GM23338 (cell line): Measurements from ENCODE around the gene SS18.

Experiments used
- CREB1 ChIP-seq: fragments of 250-450 bp; sonication (Bioruptor Pico); IDR thresholded peaks from 2 replicates; pipeline ENCODE4 v1.5.0; 2020; ENCODE audit warnings: low read depth, mild to moderate bottlenecking, moderate library complexity
- EZH2 ChIP-seq: fragments of 200-600 bp; sonication (generic); IDR thresholded peaks from one replicate; pipeline ENCODE4 v1.8.0; 2017; ENCODE audit warnings: antibody characterized with exemption, mild to moderate bottlenecking, low read depth; ENCODE audit not compliant: unreplicated experiment
- JUNB ChIP-seq: IDR thresholded peaks from one replicate; pipeline ENCODE4 v1.6.1; 2016; ENCODE audit warnings: antibody characterized with exemption; ENCODE audit not compliant: unreplicated experiment
- ZNF114 ChIP-seq: fragments of 250-450 bp; sonication (Bioruptor Pico); IDR thresholded peaks from 2 replicates; pipeline ENCODE4 v1.5.0; 2020; ENCODE audit warnings: mild to moderate bottlenecking, moderate library complexity
- TF ChIP-seq, protein P1 (sequence below), 2 experiments: fragments of 200-600 bp in 1 of 2; sonication (generic) in 1 of 2; conservative IDR thresholded peaks; 2 replicates each; pipeline versions ENCODE4 v1.5.1 to v1.6.1; 2016 to 2017; ENCODE audit warnings: antibody characterized with exemption in 2 of 2, low read depth in 2 of 2, mild to moderate bottlenecking in 2 of 2, moderate library complexity in 1 of 2
- TF ChIP-seq, protein P2 (sequence below): IDR thresholded peaks from one replicate; pipeline ENCODE4 v1.6.1; 2018; ENCODE audit warnings: antibody characterized with exemption; ENCODE audit not compliant: unreplicated experiment

GRCh38 chr18:26089293-26090129 lies 902 bp downstream of the SS18 start:
- no peak for TF ChIP-seq ZNF114 (CRISPR knock-in tag)
- TF ChIP-seq CREB1 (CRISPR knock-in tag) = no peak
- TF ChIP-seq, protein P1, sequence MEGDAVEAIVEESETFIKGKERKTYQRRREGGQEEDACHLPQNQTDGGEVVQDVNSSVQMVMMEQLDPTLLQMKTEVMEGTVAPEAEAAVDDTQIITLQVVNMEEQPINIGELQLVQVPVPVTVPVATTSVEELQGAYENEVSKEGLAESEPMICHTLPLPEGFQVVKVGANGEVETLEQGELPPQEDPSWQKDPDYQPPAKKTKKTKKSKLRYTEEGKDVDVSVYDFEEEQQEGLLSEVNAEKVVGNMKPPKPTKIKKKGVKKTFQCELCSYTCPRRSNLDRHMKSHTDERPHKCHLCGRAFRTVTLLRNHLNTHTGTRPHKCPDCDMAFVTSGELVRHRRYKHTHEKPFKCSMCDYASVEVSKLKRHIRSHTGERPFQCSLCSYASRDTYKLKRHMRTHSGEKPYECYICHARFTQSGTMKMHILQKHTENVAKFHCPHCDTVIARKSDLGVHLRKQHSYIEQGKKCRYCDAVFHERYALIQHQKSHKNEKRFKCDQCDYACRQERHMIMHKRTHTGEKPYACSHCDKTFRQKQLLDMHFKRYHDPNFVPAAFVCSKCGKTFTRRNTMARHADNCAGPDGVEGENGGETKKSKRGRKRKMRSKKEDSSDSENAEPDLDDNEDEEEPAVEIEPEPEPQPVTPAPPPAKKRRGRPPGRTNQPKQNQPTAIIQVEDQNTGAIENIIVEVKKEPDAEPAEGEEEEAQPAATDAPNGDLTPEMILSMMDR (conservative IDR thresholded peaks at IDR 0.05; ENCODE audit: low read depth in 2 of 2) = no peak
- TF ChIP-seq EZH2 = no peak
- TF ChIP-seq, protein P2, sequence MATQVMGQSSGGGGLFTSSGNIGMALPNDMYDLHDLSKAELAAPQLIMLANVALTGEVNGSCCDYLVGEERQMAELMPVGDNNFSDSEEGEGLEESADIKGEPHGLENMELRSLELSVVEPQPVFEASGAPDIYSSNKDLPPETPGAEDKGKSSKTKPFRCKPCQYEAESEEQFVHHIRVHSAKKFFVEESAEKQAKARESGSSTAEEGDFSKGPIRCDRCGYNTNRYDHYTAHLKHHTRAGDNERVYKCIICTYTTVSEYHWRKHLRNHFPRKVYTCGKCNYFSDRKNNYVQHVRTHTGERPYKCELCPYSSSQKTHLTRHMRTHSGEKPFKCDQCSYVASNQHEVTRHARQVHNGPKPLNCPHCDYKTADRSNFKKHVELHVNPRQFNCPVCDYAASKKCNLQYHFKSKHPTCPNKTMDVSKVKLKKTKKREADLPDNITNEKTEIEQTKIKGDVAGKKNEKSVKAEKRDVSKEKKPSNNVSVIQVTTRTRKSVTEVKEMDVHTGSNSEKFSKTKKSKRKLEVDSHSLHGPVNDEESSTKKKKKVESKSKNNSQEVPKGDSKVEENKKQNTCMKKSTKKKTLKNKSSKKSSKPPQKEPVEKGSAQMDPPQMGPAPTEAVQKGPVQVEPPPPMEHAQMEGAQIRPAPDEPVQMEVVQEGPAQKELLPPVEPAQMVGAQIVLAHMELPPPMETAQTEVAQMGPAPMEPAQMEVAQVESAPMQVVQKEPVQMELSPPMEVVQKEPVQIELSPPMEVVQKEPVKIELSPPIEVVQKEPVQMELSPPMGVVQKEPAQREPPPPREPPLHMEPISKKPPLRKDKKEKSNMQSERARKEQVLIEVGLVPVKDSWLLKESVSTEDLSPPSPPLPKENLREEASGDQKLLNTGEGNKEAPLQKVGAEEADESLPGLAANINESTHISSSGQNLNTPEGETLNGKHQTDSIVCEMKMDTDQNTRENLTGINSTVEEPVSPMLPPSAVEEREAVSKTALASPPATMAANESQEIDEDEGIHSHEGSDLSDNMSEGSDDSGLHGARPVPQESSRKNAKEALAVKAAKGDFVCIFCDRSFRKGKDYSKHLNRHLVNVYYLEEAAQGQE = no peak
- TF ChIP-seq JUNB = no peak
